Upper lobe of left lung (tissue), 4 donors: Measurements from ENCODE around the gene CXCL1.

Source experiments
- CTCF ChIP-seq, 6 experiments: fragments of 450-650 bp in 4 of 6; fragments of 200-600 bp in 2 of 6; sonication (generic) in 2 of 6; IDR thresholded peaks; one replicate each; pipeline ENCODE4 v1.5.1; 2016 to 2019; ENCODE audit warnings: antibody characterized with exemption in 6 of 6
- EP300 ChIP-seq, 4 donors: sonication (generic); formaldehyde crosslinking; IDR thresholded peaks; one replicate each; pipeline ENCODE4 v1.5.1; 2017; ENCODE audit warnings: antibody characterized with exemption in 4 of 4, control low read depth in 2 of 4

GRCh38 chr4:73874386-73874785 is 5.2 kb downstream of the CXCL1 start:
- TF ChIP-seq CTCF (IDR thresholded peaks at IDR 0.05) (no peak), EP300 (IDR thresholded peaks at IDR 0.05) (no peak)
